ENCODE data around the gene CPNE5.

Gene CPNE5

GRCh38 chr6:36856277-36856676 lies 17.0 kb upstream of the CPNE5 start:
- no peak for DNase-seq

GRCh38 chr6:36855750-36856149 lies 16.5 kb upstream of the CPNE5 start:
- no peak for DNase-seq

- no peak for DNase-seq
Observed at GRCh38 chr6:36853325-36853724, 14.1 kb upstream of the CPNE5 start.

GRCh38 chr6:36852481-36853147 lies 13.4 kb upstream of the CPNE5 start:
- DNase-seq = no peak

GRCh38 chr6:36851626-36852025 lies 12.4 kb upstream of the CPNE5 start:
- no peak for DNase-seq

- DNase-seq = peak; percentile 53
Observed at GRCh38 chr6:36851149-36851614, 11.9 kb upstream of the CPNE5 start.

- no peak for DNase-seq
Observed at GRCh38 chr6:36850021-36850420, 10.8 kb upstream of the CPNE5 start.

GRCh38 chr6:36848658-36849441 lies 9.6 kb upstream of the CPNE5 start:
- no peak for DNase-seq

- no peak for DNase-seq
Observed at GRCh38 chr6:36847991-36848390, 8.7 kb upstream of the CPNE5 start.

GRCh38 chr6:36847152-36847551 lies 7.9 kb upstream of the CPNE5 start:
- no peak for DNase-seq

- DNase-seq = no peak
Observed at GRCh38 chr6:36845233-36845632, 6.0 kb upstream of the CPNE5 start.

- DNase-seq = no peak
Observed at GRCh38 chr6:36844232-36845170, 5.3 kb upstream of the CPNE5 start.

GRCh38 chr6:36843170-36843569 lies 3.9 kb upstream of the CPNE5 start:
- DNase-seq = no peak

GRCh38 chr6:36841756-36842155 lies 2.5 kb upstream of the CPNE5 start:
- DNase-seq = no peak

- peak; percentile 21 for DNase-seq
Observed at GRCh38 chr6:36840432-36841403, 1.5 kb upstream of the CPNE5 start.

- DNase-seq = peak; percentile 24
Observed at GRCh38 chr6:36839749-36840431, 646 bp upstream of the CPNE5 start.

GRCh38 chr6:36837686-36838085 lies 1.6 kb downstream of the CPNE5 start:
- DNase-seq = no peak

GRCh38 chr6:36837022-36837339 lies 2.3 kb downstream of the CPNE5 start:
- no peak for DNase-seq

- no peak for DNase-seq
Observed at GRCh38 chr6:36836111-36837021, 2.9 kb downstream of the CPNE5 start.

- DNase-seq = no peak
Observed at GRCh38 chr6:36834576-36835341, 4.5 kb downstream of the CPNE5 start.

Measured in activated CD4-positive, alpha-beta T cell treated with anti-CD3 and anti-CD28 coated beads, Interleukin-2, amount 50 U/mL, for 16 hours (primary cell).